GM12874 (cell line): ENCODE measurements around the gene PGP.

Experiments
- CTCF ChIP-seq: IDR thresholded peaks from 2 replicates; pipeline ENCODE4 v1.5.1; 2011; ENCODE audit warnings: low read depth, mild to moderate bottlenecking, control low read depth, low read length, moderate library complexity; ENCODE audit not compliant: insufficient read depth

PGP gene

DNA sequence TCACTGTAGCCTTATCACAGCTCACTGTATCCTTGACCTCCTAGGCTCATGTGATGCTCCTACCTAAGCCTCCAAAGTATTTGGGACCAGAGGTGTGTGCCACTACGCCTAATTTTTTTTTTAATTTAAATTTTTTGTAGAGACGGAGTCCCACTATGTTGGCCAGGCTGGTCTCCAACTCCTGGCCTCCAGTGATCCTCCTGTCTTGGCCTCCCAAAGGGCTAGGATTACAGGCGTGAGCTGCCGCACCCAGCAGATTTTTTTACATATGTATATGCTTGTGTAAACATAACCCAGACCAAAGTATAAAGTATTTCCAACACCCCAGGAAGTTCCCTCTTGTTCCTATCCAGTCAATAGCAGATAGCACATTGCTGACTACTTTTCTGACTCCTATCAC lies 1.7 kb upstream of the PGP start:
- no peak for TF ChIP-seq CTCF

GRCh38 chr16:2213817-2214718 lies 572 bp downstream of the PGP start:
- TF ChIP-seq CTCF, result no peak

DNA sequence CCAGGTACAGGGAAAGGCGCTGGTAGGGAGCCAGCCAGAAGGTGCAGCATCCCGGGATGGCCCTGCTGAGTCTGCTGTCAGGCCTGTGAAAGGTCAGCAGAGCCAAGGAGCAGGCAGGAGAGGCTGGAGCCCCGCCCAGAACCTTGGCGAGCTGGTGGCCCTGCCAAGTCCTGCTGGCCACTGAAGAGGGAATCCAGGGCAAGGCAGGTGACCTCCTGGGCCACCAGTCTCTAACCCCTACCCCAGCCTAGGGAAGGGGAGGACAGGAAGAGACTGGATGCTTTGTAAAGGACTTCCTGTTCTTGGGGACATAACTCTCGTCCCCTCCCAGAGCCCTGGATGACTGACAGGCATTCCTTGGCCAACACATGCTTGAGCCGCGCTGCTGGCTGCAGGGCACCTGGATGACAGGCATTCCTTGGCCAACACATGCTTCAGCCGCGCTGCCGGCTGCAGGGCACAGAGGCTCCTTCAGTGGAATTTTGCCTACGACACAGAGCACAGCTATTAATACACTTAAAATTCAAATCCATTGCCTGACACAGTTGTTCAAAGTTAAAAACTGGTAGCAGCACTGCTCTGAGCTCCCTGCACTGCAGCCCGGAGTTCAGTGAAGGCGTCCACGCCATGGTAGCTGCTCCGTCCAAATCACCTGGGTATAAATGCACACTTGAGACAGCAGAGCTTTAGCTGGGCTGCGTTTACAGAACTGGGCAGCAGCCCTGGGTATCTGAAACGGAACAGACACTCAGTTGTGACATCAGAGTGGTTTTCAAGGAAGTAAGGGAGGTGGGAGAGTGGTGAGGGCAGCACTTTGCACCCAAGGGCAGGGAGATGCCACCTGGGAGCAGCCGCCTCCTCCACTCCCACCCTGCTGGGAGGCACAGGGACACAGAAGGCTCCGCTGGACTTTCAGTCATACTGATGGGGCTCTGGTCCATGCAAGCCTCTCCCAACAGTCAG lies 2.0 kb downstream of the PGP start:
- TF ChIP-seq CTCF, result no peak

DNA sequence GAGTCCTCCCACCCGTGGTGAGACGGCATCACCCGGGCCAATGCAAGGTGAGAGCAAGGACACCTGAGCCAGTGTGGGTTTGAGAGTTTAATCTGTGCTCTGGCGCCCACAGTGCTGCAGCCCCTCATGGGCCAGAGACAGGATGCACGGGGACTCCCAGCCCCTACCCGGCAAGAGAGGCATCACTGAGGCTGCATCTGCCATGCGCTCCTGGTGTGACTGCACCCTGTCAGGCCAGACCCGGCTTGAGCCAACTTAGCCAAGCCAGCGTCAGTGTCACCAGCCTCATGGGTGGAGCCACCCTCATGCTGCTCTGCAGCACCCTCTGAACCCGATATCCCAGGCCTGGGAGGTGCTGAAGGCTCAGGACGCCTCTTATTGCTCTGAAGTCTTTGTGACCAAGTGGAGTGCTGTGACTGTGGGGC lies 2.7 kb downstream of the PGP start:
- TF ChIP-seq CTCF, result no peak

GRCh38 chr16:2210386-2211365 lies 4.0 kb downstream of the PGP start, which contains the start of gene BRICD5:
TSS of gene BRICD5 (minus strand) at chr16:2210863. CDS start at chr16:2210833, 30 bp downstream.
- TF ChIP-seq CTCF, result no peak

DNA sequence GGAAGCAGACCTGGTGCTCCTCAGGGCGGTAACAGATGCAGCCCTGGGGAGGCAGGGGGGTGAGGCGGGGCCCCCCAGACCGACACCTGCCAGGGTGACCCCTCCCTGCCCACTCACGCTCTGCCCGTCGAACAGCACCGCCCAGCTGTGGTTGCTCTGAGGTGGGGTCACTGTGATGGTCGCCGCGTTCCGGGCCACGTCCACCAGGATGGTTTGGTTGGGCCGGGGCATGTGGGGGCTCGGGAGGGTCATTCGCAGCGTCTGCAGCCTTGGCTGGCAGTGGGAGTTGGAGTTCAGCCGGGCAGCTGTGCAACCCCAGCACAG lies 4.7 kb downstream of the PGP start:
- no peak for TF ChIP-seq CTCF
